Measurements from ENCODE around the gene CAMK2G.
"Not testable (repeated sequence)": the region's sequence is repeated elsewhere in the genome, so short reads cannot be mapped to it uniquely, and the experiment has no call there.

Gene CAMK2G

DNA sequence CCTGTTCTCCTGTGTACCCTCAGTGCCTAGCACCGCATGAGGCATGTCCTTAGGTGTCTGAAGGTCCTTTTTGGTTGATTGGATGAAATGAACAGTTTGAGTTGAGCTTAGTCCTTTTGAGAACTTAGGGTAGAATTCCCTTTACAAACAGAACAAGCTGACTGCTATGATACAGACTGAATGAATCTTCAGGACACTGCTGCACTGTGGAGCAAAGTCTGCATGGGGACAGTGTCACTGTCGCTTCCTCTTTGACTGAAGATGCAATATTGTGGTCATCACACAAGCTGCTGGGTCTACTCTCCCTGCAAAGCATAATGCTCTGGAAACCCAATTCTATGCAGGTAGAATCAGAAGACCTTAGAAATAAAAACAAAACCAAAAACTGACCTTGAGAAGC, 28.0 kb upstream of the CAMK2G start:
- no peak for DNase-seq (ENCODE audit: low spot score)

DNA sequence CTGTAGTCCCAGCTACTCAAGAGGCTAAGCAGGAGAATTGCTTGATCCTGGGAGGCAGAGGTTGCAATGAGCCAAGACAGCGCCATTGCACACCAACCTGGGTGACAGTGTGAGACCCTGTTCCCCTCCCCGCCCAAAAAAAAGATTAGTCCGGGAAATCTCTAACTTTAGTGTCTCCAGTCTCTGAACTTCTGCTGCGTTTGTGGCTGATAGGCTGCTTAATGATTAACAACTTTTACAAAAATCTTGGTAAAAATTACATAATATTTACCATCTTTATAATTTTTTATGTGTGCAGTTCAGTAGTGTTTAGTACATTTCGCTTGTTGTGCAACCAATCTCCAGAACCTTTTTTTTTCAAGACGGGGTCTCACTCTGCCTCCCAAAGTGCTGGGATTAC, 26.9 kb upstream of the CAMK2G start:
- DNase-seq (ENCODE audit: low spot score): no peak

DNA sequence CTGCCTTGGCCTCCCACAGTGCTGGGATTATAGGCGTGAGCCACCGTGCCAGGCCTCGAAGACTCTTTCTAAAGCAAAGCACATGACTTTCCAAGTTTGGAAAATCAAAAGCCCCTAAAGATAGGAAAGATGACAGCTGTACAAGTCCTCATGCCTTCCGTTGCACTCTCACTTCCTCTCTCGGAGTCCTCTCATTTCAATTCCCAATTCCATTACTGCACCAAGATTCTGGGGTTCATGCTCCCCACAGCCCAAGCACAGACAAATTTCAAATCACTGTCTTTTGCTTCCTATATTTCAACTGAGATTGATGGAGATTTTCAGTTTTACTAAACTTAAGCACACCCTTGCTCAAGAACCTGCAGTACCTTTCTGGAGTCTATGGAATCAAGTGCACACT, 25.7 kb upstream of the CAMK2G start:
- no peak for DNase-seq (ENCODE audit: low spot score)

DNA sequence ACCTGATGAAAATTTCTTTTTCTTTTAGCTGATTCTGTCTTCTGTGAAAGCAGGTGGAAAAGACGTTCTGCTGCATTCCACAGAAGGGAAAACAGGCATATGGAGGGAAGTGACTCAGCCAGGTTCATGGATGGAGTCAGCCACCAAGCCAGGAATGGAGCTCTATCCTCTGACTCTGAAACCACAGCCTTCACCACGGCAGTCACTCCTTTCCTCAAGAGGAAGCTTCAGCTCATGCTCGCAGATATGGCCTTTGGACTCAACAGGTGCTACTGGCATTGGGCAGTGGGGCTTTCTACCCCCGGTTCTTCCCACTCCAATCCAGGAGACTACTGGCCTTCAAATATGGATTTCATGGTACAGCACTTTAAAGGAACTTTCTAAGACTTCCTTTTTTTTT, 25.1 kb upstream of the CAMK2G start:
- peak; percentile 76 for DNase-seq (ENCODE audit: low spot score)

DNA sequence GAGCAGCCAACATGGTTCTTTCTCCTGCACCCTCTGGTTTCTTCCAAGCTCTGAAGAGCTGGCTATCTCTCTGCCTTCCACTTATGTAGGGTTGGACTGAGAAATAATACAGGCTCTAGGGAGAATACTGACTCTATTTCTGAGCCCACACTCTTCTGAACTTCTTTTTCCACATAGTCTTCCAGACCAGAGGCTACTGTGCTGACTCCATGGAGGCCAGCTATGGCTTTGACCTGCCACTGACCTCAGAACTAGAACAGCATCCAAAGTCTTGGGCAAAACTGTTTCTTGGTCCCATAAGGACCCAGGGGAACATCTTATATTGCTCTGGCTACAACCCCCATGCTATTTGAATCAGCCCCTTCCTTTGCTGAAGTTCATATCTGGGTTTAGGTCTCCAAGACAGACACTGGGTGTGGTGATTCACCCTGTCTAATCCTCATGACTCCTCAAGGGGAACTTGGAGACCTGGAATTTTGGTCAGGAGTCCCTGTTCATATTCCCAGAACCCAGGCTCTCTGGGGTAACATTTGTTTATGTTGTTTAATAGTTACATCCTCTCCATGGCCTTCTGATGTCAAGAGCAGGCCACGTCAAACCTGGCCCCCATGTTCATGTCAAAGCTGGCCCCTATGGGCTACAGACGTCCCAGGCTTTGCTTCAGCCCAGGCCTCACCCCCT, 24.5 kb upstream of the CAMK2G start:
- no peak for DNase-seq (ENCODE audit: low spot score)

DNA sequence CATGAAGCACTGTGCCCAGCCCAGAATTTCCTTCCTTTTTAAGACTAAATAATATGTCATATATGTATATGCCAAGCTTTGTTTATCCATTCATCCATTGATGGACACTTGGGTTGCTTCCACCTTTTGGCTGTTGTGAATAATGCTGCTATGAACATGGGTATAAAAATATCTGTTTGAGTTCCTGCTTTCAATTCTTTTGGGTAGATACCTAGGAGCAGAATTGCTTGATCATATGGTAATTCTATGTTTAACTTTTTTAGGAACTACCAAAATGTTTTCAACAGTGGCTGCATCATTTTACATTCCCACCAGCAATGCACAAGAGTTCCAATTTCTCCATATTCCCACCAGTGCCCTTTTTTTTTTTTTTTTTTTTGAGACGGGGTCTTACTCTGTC, 23.3 kb upstream of the CAMK2G start:
- no peak for DNase-seq (ENCODE audit: low spot score)

DNA sequence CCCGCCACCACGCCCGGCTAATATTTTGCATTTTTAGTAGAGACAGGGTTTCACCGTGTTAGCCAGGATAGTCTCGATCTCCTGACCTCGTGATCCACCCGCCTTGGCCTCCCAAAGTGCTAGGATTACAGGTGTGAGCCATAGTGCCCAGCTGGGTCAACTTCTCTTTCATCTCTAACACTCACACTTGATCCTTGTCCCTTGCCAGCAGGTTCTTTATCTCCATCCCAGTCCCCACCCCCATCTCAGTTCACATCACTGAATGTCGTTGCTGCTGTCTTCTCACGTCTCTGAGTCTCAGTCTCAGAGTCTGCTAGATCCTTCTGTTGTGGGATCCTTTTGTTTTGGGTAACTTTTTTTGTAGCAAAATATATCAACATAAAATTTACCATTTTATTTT, 21.0 kb upstream of the CAMK2G start:
- DNase-seq (ENCODE audit: low spot score): not testable (repeated sequence)

DNA sequence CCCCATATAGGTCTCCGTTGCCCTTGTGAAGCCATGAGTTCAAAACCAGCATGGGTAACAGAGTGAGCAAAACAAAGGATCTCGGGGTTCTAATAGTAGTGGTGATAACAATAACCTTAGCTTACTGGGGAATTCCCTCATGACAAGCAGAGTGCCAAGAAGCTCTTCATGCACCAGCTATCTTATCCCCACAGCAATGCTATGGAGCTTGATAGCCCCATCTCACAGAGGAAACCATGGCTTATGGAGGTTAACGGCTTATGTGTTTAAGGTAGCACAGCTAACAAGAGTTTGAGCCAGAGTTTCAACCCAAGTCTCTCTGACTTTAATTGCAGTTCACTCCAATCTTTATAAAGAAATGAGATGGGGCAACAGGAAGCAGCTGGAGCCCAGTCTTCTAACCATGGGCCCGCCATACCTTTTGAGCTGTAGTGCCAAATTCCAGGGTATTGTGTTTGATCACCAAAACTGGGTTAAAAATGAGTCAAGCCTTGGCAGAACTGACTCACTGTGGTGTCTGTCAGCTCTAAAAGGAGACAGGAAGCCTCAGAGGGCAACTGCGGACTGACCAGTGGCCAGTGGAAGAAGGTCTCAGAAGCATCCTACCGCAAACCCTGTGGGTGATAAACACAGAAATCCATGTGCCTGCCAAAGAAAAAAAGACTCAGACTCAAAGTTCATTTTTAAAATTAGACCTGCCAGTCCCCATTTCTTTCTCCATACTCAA, 20.1 kb upstream of the CAMK2G start:
- peak; percentile 60 for DNase-seq (ENCODE audit: low spot score)

DNA sequence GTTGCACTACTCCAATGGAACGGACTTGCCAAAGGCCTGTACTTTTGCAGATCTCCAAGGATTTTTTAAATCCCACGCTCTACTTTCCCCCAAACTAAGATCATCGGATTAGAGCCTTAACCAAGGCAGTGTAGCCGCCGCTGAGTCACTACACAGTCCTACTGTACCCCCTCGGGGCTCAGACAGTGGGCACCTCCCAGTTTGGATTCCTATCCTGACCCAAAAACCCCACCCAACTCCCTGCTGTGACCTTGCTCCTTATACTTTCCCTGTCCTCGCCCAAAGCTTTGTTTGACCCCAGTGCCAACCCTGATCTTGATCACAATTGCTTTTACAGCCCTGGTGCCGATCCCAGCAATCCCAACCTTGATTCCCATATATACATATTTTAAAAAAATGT, 19.1 kb upstream of the CAMK2G start:
- no peak for DNase-seq (ENCODE audit: low spot score)

DNA sequence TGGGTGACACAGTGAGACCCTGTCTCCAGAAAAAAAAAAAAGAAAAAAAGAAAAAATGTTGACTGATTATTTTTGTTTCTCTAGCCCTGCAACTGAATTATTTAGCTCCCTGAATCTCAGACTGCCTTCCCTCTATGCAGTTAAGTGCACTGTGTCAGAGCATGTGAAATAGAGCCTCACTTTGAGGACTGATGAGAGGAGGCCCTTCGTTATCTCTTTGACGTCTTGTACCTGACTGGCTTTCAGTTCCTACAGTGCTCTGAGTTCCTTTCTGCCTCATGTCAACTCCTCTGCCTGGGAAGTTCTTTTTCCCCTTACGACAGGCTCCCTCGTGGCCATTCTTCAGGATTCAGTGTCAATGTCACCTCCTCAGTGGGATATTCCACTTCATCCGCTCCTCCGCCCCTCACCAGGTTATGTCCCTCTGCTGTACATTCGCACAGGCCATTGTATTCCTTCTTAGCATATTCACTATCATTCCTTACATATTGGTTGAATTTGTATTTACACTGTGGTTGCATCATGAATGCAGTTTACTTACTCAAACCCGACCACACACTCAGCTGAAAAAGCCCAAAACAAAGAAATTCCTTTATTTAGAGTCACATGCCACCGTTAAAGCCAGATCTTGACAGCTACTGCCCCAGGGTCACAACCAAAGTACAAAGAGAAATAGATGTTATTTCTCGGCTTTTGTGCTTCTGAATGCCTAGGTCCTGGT, 18.1 kb upstream of the CAMK2G start:
- no peak for DNase-seq (ENCODE audit: low spot score)

DNA sequence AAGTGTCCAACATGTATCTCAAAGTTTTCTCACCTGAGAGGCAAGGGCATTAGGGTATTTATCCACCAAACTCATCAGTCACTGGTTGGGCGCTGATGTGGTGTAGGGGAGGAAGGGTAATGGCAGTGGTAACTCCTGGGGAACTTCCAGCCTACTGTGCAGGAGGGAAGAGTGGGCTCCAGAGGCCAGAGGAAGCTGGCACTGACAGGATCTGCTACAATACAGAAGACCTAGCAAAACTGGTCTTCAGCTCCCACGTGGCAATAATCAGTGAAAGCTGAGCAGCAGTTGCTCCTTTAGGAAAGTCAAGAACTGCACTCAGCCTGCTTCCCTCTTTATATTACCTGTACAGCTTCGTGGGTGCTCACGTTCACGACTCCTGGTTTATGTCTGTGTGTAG, 17.2 kb upstream of the CAMK2G start:
- DNase-seq (ENCODE audit: low spot score): no peak

DNA sequence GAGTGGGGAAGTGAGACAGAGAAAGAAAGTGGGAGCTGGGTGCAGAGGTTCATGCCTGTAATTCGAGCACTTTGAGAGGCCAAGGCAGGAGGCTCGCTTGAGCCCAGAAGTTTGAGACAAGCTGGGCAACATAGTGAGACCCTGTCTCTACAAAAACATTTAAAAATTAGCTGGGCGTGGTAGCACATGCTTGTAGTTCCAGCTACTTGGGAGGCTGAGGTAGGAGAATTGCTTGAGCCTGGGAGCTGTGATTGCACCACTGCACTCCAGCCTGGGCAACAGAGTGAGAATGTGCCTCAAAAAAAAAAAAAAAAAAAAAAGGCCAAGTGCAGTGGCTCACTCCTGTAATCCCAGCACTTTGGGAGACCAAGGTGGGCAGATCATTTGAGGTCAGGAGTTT, 16.5 kb upstream of the CAMK2G start:
- DNase-seq (ENCODE audit: low spot score): not testable (repeated sequence)

DNA sequence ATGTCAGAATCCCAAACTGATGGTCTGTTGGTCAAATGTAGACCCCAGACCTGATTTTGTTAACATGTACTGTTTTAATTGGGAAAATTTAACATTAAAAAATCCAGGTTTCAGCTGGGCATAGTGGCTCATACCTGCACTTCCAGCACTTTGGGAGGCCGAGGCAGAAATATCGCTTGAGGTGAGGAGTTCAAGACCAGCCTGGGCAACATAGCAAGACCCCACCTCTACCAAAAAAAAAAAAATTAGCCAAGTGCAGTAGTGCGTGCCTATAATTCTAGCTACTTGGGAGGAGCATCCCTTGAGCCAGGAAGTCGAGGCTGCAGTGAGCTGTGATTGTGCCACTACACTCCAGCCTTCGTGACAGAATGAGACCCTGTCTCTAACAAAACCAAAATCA, 15.9 kb upstream of the CAMK2G start:
- DNase-seq (ENCODE audit: low spot score): no peak

DNA sequence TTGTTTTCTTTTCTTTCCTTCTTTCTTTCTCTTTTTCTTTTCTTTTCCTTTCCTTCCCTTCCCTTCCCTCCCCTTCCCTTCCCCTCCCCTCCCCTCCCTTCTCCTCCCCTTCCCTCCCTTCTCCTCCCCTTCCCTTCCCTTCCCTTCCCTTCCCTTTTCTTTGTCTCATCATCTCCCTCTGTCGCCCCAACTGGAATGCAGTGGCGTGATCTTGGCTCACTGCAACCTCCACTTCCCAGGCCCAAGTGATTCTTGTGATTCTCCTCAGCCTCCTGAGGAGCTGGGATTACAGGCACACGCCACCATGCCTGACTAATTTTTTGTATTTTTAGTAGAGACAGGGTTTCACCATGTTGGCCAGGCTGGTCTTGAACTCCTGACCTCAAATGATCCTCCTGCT, 15.1 kb upstream of the CAMK2G start:
- not testable (repeated sequence) for DNase-seq (ENCODE audit: low spot score)

DNA sequence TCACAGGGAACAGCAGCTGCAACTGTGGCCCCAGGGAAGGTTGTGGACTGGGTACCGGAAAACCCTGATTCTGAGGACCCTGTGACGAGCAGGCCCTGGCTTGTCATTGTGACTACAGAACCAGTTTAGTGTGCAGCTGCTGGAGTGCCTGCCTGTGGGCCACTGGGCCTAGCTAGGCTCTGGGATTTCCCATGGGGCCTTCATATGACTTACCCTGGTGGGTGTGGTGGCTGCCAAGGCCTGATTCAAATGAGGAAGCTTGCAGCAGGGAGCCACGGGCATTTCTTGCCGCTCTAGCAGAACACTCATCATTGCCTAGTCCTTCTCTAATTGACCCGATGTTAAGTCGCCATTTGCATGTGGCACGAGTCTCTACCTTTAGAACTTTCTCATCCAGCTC, 14.7 kb upstream of the CAMK2G start:
- no peak for DNase-seq (ENCODE audit: low spot score)

DNA sequence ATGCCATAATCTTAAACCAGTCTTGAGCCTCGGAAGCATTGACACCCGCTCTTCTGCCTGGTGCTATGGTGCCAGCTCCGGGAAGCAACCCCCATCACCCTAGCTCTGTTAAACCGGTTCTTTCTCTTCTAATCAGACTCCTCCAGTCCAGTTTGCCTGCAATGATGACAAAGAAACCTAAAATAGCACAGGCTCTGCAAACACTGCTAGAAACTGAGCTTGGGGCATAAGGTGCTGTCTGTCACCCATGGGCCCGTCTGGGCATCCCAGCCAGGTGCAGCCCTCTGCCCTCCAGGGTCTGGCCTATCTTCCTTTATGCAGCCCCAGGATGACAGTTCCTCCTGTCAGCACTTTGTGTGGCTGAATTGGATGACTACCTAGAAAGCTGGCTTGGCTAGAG, 14.2 kb upstream of the CAMK2G start:
- DNase-seq (ENCODE audit: low spot score): no peak

DNA sequence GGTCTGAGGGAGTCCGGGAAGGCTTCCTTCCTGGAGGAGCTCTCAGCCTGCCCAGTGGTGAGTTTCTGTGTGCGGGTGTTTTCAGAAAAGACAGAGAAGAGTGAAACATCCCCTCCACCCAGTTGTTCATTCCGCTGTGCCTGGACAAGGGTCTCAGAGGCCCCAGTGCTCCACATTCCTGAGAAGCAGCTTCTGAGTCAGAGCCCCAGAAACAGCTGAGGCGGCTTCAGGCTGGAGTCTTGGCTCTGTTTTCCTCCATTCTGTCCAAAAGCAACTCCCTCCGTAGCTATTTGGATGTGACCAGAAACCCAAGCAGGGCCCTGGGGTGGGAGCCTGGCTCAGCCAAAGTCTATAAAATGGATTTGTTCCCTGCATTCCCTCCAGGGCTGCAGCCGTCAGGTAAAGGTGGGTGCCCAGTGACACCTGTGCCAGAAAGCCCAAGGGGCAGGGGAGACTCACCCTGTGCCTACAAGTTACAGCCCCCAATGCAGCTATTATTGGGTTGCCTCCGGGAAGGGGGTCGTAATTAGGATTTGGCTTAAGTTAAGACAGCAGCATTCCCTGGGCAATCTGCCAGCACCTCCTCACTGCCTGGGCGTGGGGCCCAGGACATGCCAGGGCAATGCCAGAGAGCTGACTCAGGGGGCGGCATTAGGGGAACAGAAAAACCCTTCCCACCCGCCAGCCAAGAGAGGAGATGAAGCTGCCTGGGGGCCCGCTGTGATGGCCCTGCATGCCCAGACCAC, 13.1 kb upstream of the CAMK2G start:
- DNase-seq (ENCODE audit: low spot score): peak; percentile 41

DNA sequence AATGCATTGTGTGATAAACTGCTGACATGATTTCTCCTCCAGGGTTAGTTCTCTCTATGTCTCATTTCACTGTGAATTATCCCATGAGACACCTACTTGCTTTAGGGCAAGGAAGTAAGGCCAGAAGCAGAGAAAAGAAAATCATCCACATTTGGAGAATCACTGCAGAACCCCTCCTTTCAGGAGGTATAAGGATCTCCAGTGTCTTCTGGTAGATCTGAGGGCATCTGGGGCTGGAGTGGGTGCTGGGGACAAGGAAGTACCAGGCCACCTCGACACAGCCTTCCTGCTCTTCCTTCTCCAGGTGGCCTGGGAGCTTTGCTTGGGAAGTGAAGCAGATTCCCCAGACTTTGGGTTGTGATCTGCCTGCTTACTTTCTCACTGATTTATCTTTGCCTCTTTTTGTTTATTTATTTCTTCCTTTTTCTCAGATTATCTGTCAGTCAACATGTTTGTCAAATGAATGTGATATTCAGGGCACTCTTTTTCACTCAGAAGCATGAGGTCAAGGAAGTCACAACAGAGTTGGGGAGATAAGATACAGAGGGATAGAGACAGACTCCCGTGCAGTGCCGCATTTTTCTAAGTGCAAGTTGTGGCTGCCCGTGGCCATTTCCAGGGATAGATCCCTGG, 12.4 kb upstream of the CAMK2G start:
- DNase-seq (ENCODE audit: low spot score): no peak

DNA sequence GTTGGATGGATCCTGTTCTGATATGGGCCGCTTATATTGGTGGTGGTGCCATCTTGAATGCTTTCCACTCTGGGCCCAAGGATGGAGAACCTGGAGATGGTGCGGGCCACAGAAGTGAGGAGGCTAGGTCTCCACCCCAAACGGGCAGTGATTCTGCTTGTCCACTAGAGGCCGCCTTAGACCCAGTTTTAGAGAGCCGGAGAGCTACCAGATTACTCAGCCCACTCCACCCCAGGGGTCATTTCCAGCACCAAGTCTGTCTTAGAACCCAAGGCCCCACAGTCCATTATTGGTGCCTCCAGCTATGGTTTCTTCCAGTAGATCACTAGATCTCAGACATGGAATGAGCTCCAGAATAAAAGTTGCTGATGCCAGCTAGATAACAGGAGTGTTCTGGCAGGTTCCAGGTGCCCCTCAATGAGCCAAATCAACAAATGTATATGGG, 11.8 kb upstream of the CAMK2G start:
- DNase-seq (ENCODE audit: low spot score): peak; percentile 83

DNA sequence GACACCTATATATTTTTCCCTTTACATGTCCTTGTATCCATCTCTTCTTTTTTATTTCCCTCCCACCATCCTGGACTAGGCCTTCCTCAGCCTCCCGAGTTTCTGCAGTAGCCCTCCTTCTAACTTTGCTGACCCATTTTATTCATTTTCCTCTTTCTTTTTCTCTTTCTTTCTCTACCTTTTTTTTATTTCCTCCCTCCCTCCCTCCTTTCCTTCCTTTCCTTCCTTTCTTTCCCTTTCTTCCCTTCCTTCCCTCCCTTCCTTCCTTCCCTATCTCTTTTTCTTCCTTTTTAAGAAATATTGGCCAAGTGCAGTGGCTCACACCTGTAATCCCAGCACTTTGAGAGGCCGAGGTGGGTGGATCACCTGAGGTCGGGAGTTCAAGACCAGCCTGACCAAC, 9.7 kb upstream of the CAMK2G start:
- DNase-seq (ENCODE audit: low spot score): no peak

DNA sequence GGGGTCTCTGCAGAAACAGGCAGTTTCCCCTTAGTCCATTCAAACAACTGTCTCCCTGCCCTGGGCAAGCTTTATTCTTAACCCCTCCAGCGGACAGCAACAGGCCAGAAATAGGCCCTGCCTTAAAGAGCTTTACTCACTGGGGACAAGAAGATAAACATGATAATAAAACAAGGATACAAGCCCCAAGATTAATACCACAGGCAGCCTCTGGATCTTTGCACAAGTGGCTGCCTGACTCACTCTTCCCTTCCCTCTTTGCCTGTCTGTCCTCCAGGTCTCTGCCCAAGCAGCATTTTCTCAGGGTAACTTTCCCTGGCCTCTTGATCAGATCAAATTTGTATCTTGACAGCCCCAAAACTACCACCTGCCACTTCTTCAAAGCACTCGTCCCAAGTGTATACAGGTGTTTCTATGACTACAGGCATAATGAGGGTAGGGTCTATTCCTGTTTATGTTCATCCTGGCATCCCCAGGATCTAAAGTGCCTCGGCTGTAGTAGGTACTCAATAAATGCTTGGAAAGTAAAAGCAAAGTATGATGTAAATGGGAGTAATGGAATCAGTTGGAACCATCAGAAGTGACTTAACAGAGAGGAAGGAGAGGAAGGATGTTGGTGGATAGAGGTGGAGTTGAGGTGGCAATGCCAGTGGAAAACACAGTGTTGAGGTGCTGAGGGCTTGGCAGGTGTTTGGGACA, 7.0 kb upstream of the CAMK2G start:
- DNase-seq (ENCODE audit: low spot score): no peak
